NCI-H510A (cell line): ENCODE results near the gene C1QA.
A peak's percentile ranks its signal among the peaks of the same experiment; 100 is the strongest.

Experiments
- DNase-seq: peaks from one replicate; lab custom pipeline; 2025; lab: John Stamatoyannopoulos, UW

The C1QA gene

GRCh38 chr1:22636353-22636752, at the start of gene C1QA:
TSS of gene C1QA (plus strand) at chr1:22636628. CDS start at chr1:22637617, 989 bp downstream.
- no peak for DNase-seq

- no peak for DNase-seq
Measured at GRCh38 chr1:22587247-22587646, 49.2 kb upstream of the C1QA start.

- no peak for DNase-seq
Measured at GRCh38 chr1:22588899-22589422, 47.5 kb upstream of the C1QA start.

- no peak for DNase-seq
Measured at GRCh38 chr1:22591576-22591975, 44.9 kb upstream of the C1QA start.

- DNase-seq, result no peak
Measured at GRCh38 chr1:22592051-22592450, 44.4 kb upstream of the C1QA start.

GRCh38 chr1:22592919-22593790, 43.3 kb upstream of the C1QA start:
- peak; percentile 82 for DNase-seq

- DNase-seq, result no peak
Measured at GRCh38 chr1:22594396-22594795, 42.0 kb upstream of the C1QA start.

GRCh38 chr1:22595108-22595507, 41.3 kb upstream of the C1QA start:
- no peak for DNase-seq

GRCh38 chr1:22597301-22597965, 39.0 kb upstream of the C1QA start:
- DNase-seq, result no peak

- no peak for DNase-seq
Measured at GRCh38 chr1:22597996-22598395, 38.4 kb upstream of the C1QA start.

GRCh38 chr1:22598736-22599135, 37.7 kb upstream of the C1QA start:
- no peak for DNase-seq

GRCh38 chr1:22600071-22600816, 36.2 kb upstream of the C1QA start:
- DNase-seq, result no peak

GRCh38 chr1:22600817-22601605, 35.4 kb upstream of the C1QA start:
- no peak for DNase-seq

GRCh38 chr1:22601610-22602009, 34.8 kb upstream of the C1QA start:
- no peak for DNase-seq

- no peak for DNase-seq
Measured at GRCh38 chr1:22602060-22602740, 34.2 kb upstream of the C1QA start.

GRCh38 chr1:22606161-22606560, 30.3 kb upstream of the C1QA start:
- no peak for DNase-seq

GRCh38 chr1:22607154-22607553, 29.3 kb upstream of the C1QA start:
- no peak for DNase-seq

GRCh38 chr1:22608361-22608760, 28.1 kb upstream of the C1QA start:
- DNase-seq, result no peak

GRCh38 chr1:22609291-22609690, 27.1 kb upstream of the C1QA start:
- no peak for DNase-seq

- no peak for DNase-seq
Measured at GRCh38 chr1:22611530-22611947, 24.9 kb upstream of the C1QA start.
